Measurements from ENCODE around the gene RNF145.

- TF ChIP-seq CTCF (IDR thresholded peaks at IDR 0.05) (no peak), POLR2A (IDR thresholded peaks at IDR 0.05) (no peak)
These were observed 88.9 kb downstream of the RNF145 start for GRCh38 chr5:159120446-159120845.

Measured in testis (tissue), 2 donors.